GM10847 (cell line): Measurements from ENCODE around the gene ETV6.

Experiments
- POLR2A ChIP-seq: IDR thresholded peaks from 2 replicates; pipeline ENCODE4 v1.6.1; 2011; ENCODE audit not compliant: insufficient read length; ENCODE audit errors: extremely low read depth

Gene ETV6

DNA sequence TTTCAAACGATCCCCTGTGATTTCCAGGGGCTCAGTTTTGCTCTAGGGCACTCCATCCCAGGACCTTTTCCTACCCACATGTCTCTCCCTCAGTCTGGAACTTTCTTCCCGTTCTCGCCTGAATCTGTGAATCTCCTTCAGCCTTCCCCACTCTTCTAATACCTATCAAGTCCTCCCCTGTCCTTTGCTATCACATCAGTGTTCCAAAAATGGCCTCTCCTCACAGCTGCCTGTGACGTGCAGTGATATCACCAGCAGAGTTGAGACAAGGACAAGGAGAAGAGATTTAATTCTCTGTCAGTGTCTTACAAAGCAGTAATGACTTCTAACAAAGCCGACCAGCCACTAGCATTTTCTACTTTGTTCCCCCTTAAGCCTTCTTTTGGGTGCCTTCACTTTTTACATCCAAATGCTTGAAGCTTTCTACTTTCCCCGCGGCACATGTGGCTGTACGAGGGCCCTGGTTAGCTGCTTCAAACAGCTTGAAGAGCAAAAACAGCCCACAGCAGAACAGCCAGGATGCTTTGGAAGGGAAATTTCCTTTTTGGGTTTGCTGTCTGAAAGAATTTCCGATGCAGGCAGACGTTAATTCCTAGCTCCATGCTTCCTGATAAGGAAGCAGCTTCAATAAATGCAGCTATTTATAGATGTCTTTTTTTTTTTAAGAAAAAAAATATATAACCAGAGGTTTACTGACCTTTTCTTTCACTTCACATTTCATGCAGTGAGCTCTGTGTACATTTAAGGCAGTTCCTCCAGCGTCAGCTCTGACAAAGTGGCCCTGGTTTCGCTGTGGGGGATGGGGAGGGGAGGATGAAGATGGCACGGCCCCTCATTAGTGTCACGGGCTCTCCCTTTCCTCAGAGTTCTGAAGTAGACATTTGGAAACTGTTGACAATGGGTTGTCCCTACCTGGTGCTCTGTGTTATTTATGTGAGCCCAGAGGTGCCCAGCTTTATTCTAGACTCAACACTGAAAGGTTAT, 109.3 kb downstream of the ETV6 start:
- TF ChIP-seq POLR2A: no peak

DNA sequence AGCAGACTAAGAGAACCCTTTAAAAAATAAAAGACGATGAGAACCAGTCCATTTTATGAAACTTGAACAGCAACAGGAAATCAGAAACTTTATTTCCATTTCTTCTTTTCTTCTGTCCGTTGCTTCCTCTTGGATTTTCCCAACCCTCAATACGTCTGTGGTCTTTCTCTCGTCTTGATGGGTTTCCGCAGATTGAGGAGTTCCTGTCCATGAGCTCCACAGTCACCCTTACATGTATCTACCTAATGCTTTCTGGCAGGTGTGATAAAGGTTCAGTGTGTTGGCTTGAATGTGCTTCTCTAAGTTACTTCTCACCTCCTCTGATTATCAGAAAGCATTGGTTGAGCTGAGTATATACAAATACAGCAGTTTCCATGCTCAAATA, 110.0 kb downstream of the ETV6 start:
- TF ChIP-seq POLR2A: no peak

DNA sequence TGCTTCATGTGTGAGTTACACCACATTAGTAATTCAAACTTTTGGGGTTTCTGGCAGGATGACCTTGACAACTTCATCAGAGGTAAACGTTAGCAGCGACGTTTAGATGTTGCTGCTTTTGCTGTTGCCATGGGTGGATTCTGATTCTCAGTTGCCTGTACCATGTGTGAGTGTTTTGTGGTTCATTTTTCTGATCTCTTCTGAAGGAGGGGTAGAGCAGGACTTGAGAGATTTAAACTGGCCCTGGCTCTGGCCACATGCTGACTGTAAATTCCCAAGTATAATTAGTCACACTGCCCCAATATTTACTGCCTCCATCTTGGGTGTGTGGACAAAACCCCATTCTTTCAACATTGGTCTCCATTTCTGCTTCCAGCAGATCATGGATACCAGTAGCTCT, 110.4 kb downstream of the ETV6 start:
- TF ChIP-seq POLR2A: no peak

DNA sequence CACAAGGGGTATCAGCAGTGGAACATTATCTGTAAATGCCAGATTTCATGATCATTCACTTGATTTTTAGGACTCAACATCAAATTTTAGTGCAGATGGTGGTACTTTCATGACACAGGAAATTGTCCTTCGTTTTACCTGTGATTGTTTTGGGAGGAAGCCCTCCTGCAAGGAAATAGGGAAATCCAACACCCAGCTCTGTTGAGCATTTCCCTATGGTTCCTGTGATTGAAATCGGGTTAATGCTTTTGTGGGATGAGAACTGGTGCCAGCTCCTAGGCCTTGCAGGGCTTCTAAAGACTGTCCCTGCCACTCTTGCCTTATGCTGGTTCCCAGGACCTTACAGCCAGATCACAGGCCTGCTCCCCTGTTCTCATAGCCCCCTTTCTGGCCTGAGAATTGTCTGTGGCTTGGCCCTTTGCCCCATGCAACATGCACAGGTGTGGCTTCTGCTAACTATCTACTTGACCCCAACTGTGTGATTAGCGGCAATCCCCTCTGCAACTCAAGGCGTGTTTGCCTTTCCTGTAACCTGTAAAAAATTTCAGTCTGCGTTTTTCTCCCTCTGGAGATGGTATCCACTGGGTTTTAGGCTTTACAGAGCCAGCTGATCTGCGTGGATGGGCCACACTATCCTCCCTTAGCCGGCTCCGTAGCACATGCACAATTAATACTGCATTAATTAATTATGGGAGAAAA, 112.5 kb downstream of the ETV6 start:
- no peak for TF ChIP-seq POLR2A

DNA sequence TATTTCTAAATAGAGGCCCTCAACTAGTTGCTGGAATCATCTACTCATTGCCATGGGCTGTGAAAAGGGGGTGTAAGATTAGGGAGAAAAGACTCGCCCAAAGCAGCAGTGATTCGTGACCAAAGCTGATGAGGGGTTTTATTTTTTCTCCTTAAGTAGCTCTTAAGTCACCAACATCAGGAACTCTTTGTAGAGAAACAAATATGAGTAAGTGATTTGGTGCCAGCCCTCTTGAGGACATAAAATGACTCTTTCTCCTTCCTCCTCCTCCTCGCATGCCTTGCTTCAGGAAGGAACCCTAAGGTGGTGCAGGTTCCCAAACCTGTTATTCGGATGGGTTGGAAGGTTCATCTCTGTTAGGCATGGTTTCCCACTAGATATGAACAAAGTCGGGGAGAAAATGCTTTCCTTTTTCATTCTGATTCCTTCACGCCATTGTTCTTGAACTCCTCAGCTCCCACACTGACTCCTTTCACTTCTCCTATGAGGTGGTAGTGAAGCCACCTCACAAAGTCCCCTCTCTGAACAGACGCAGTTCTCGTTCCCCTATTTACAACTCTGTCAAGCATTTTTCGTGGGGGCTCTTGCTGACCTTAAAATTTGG, 113.4 kb downstream of the ETV6 start:
- no peak for TF ChIP-seq POLR2A

DNA sequence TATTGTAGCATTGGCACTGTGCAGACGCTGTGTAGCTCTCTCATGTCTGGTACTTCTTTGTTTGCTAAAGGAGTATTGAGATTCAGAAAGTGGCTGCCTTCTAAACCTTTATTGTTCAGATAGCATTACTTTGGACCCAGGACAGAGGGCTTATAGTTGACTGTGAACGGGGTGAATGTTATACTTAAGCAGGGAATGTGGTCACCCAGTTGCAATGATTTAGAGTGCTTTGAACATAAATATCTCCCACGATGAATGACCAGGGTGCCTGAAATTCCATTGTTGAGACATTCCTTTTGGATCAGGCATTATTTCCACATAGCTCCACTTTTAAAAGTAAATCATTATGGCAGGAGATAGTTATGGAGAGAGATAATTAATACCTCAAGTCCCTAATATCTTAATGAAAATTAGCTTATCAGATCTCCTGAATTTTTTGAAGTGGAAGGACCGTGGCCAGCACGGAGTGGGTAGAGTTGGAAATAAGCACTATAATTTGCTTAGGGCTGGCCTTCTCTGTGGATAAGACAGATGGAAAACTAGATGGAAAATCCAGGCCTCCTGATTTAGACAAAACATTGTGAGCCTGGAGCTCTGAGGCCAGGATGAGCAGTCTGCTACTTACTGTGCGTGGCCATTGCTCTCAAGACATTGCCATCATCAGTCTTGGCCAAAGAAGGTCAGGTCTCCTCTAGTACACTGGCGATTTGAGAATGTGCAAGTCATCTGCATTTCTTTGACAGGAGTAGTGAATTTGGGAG, 114.5 kb downstream of the ETV6 start:
- TF ChIP-seq POLR2A: no peak

DNA sequence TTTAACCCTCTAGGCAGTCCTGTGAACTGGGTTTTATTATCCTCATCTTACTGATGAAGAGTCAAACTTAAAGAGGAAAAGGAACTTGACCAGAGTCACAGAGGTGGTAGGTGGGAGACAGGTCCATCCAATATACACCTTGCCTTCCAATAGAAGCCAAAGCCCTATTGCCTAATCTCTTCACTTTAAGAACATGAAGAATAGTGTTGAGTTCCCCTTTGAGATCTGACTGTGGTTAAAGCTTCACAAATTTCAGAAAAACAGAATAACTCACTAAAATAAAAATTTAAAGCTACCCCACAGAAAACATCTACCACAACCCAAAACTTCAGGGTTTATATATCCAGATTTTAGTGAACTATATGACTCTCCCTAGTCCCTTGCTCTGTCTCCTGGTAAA, 115.4 kb downstream of the ETV6 start:
- no peak for TF ChIP-seq POLR2A

DNA sequence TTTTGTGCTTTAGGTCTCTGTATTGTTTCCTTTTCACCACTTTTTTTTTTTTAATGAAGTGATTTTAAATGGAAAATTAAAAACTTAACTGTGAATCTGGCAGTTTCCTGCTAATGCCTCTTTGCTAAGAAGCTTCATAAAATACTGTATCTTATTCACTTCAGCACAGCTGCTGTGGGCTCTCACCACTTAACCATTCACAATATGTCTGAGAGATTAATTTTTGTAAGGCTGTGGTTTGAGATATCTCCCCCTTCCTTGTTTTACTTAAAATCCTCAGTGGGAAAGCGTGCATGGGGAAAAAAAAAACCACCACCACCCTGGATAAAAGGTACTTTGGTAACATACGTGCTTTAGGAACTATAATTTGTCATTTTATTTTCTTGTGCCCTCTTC, 115.9 kb downstream of the ETV6 start:
- no peak for TF ChIP-seq POLR2A

DNA sequence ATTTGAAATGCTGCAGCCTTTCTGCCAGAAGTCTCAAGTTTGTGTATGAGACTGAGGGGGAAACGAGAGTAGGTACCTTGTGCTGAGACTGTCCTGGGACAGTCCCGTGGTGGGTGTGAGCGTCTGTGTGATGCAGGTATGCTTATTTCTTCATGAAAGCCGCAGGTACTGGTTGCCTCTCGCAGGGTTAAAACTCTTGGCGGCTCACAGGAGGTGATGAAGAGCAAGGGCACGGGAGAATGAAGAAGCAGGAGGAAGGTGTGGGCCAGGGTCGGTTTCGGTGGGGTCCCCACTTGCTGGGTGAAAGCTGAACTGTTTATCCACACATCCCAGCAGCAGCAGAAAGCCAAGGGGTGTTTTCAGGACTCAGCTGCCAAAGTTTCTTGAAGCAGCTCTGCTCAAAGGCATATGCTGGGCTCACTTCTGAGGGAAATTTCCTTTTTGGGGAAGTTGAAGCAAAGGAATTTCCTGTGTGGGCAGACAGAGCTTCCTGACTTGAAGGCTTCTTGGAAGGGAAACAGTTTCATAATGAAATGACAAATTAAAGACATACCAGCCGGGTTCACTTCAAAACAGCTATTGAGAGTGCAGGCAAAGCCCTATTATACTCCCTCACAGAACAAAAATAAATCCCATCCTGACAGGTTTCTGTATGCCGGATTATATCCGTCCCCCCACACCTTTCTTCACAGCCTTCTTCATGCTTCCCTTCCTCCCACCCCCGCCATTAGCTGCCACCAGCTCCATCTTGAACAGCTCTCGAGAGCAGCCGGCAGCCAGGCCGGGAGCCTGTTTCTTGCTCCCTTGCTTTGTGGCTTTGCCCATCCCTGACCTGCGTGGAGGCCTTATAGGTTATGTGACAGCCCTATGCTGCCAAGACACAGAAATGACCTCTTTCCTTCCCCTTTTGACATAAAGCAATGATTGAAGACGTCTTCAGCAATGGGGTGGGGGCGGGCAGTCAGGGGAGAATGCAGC, 116.6 kb downstream of the ETV6 start:
- TF ChIP-seq POLR2A: no peak

DNA sequence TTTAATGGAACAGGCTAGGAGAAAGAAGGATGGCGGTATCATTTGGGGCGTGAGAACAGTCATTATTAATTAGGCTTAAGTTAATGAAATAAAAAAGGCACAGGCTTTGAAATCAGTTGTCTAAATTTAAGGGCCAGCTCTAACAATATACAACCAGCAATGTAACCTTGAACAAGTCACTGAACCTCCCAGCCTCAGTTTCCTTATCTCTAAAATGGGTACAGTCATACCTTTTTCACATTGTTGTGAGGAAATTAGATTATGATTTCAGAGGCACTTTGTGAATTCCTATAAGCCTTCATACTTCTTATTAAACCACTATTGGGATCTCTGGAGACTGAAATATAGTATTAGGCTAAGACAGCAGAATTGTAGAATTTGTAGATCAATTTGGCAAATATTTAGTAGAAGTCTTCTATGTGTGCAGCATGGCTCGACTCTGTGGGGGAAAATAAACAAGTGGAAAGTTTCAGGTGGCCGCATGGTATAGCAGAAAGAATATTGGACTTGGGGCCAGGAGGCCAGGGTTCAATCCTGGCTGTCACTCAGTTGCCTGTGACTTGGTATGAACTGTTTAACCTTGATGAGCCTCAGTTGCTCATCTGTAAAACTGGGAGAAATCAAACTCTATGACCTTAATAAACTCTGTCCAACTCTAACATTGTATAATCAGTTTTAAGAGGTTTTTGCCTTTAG, 117.7 kb downstream of the ETV6 start:
- no peak for TF ChIP-seq POLR2A

DNA sequence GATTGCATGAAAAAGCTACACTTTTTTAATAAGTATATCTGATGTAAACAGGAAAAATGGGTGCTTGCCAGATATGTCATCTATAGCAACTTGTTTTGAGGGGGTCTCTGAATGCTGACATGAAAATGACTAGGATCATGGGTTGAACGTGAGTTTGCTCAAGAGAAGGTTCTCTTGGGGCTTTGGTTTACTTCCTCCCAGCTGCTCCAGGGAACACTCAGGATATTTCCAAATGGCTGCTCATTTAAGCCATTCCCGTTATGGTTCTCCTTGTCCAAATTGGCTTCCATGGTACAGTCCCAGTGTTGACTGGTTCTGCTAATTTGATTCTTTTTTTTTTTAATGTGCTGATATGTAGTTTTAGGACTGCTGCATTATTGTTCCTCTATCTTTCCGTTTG, 118.3 kb downstream of the ETV6 start:
- no peak for TF ChIP-seq POLR2A

DNA sequence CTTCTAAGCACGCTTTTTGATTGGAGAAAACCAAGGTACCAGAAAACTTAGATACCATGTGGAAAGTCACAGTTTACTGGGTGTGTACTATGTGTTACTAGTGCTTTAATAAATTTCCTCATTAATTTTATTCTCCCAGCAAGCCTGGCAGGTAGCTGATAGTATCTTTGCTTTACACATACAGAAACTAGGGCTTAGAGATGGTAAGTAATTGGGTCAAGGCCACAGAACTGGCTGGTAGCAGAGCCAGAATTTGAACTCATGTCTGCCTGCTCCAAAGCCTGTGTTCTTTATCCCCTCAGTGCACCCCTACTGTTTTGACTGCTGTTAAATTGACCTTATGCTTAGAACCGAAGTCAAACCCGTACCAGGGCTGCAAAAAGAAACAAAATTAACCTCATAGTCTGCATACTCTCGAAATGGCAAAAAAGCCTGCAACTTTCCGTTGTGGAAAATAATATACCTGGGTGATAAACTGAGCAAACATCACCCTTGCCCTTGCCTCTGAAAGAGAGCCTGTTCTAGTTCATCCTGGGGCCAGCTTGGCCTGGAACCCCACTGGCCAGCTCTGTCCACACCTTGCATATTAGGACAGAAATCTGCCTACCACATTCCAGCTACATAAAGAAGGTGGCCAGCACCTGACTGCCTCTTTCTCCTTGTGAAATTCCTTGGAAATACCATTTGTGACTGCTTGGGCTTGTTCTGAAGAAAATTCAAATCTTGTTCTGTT, 118.9 kb downstream of the ETV6 start:
- no peak for TF ChIP-seq POLR2A
